Activated CD8-positive, alpha-beta T cell treated with anti-CD3 and anti-CD28 coated beads, Interleukin-2, amount 10 ng/mL, durations not matched to agents 7 days and 5 days (primary cell): ENCODE results near the gene PPEF1. TPM values are rescaled to one million over a fixed set of nuclear protein-coding genes. Genes with fewer than 3 reads are reported as not detected.

ENCODE experiments used
- ATAC-seq: fragments of 150-1000 bp; cut with Tn5 transposase; one replicate; pipeline ENCODE4 v1.10.0; 2021; ENCODE audit warnings: moderate library complexity
- CTCF ChIA-PET: fragments of 350-600 bp; sonication (Branson Sonifier 250); formaldehyde crosslinking; loops from one replicate; lab custom pipeline; 2021; ENCODE audit warnings: antibody characterized with exemption; lab: Charles Lee
- POLR2A ChIA-PET: fragments of 350-600 bp; sonication (Branson Sonifier 250); formaldehyde crosslinking; loops from one replicate; lab custom pipeline; 2021; ENCODE audit warnings: antibody characterized with exemption; lab: Charles Lee
- DNase-seq: peaks from one replicate; pipeline ENCODE4 v3.0.0-alpha.2; 2020
- H3K27ac Mint-ChIP-seq: one replicate; pipeline ENCODE4 v1.8.0; 2021; ENCODE audit warnings: mild to moderate bottlenecking, mixed read lengths
- H3K27me3 Mint-ChIP-seq: one replicate; pipeline ENCODE4 v1.8.0; 2021; ENCODE audit warnings: low read depth, mixed read lengths
- H3K36me3 Mint-ChIP-seq: one replicate; pipeline ENCODE4 v1.8.0; 2021; ENCODE audit warnings: low read depth, mixed read lengths
- H3K4me1 Mint-ChIP-seq: one replicate; pipeline ENCODE4 v1.8.0; 2021; ENCODE audit warnings: low read depth, mixed read lengths
- H3K4me3 Mint-ChIP-seq: one replicate; pipeline ENCODE4 v1.8.0; 2021; ENCODE audit warnings: mild to moderate bottlenecking, mixed read lengths
- H3K9me3 Mint-ChIP-seq: one replicate; pipeline ENCODE4 v1.8.0; 2022; ENCODE audit warnings: mixed read lengths; ENCODE audit not compliant: insufficient read depth
- total RNA-seq, 2 experiments: library from RNA; stranded (reverse); gene quantifications; one replicate each; pipeline ENCODE4 v1.2.3, GENCODE V29; 2021

Gene PPEF1
- total RNA-seq, 2 experiments from 2014 or later: not detected

GRCh38 chrX:18874560-18875255, 167.3 kb downstream of the PPEF1 start:
- H3K4me1 Mint-ChIP-seq: no peaks in the 10 kb centered on the region
- no peaks in the 10 kb centered on the region for H3K36me3 Mint-ChIP-seq
- no peak overlapping the region for H3K4me3 Mint-ChIP-seq
- DNase-seq: no peak
- no peaks in the 10 kb centered on the region for H3K9me3 Mint-ChIP-seq
- ChIA-PET POLR2A (no interaction called here), CTCF (no interaction called here)
- H3K27me3 Mint-ChIP-seq: no peaks in the 10 kb centered on the region
- no peak overlapping the region for H3K27ac Mint-ChIP-seq
- no peak for ATAC-seq

- no peak for DNase-seq
- ChIA-PET CTCF (no interaction called here), POLR2A (no interaction called here)
- Mint-ChIP-seq H3K27ac (no peak overlapping the region), H3K4me1 (no peaks in the 10 kb centered on the region), H3K36me3 (no peaks in the 10 kb centered on the region), H3K27me3 (no peaks in the 10 kb centered on the region), H3K4me3 (no peak overlapping the region), H3K9me3 (no peaks in the 10 kb centered on the region)
- no peak for ATAC-seq
Observed at GRCh38 chrX:18875256-18875878, 167.9 kb downstream of the PPEF1 start.

GRCh38 chrX:18877469-18877868, 170.0 kb downstream of the PPEF1 start:
- ChIA-PET POLR2A (no interaction called here), CTCF (no interaction called here)
- Mint-ChIP-seq H3K27ac (no peak overlapping the region), H3K36me3 (no peaks in the 10 kb centered on the region), H3K9me3 (no peaks in the 10 kb centered on the region), H3K4me1 (no peaks in the 10 kb centered on the region), H3K27me3 (no peaks in the 10 kb centered on the region), H3K4me3 (no peak overlapping the region)
- no peak for DNase-seq
- ATAC-seq: no peak

Other genes starting within 250 kb of the PPEF1 start
- gene RS1, start 35.5 kb upstream of the PPEF1 start, total RNA-seq: not detected